Mucosa of descending colon (tissue), 3 donors: Measurements from ENCODE around the gene MAP1B. TPM values are rescaled to one million over a fixed set of nuclear protein-coding genes. Genes with fewer than 3 reads are reported as not detected.
A peak's percentile ranks its signal among the peaks of the same experiment; 100 is the strongest.

Experiments used
- ATAC-seq: fragments of 200-7000 bp; cut with Tn5 transposase; one replicate; pipeline ENCODE4 v1.9.1; 2020; ENCODE audit warnings: mild to moderate bottlenecking, moderate library complexity
- DNase-seq, 3 donors: peaks; one replicate each; pipeline ENCODE4 v3.0.0-alpha.2; 2020
- H3K36me3 ChIP-seq: fragments of 200-600 bp; one replicate; pipeline ENCODE4 v1.8.0; 2021; ENCODE audit warnings: low read depth, mild to moderate bottlenecking
- H3K4me1 ChIP-seq: fragments of 200-600 bp; one replicate; pipeline ENCODE4 v1.8.0; 2021; ENCODE audit warnings: low read depth, mild to moderate bottlenecking
- H3K4me3 ChIP-seq: fragments of 200-600 bp; one replicate; pipeline ENCODE4 v1.8.0; 2021; ENCODE audit warnings: mild to moderate bottlenecking
- H3K9me3 ChIP-seq: fragments of 200-600 bp; one replicate; pipeline ENCODE4 v1.8.0; 2021; ENCODE audit warnings: mild to moderate bottlenecking
- intact Hi-C, 2 donors: fragments of 100-400 bp; cut with DNase I in 1 of 2; cut with micrococcal nuclease in 1 of 2; formaldehyde crosslinking; loops; one replicate each; pipeline versions ENCODE4 v1.11.0 to v1.11.1; 2022; cut with DNase I, micrococcal nuclease
- total RNA-seq, 3 donors: library from RNA; stranded (reverse); fragmentation: NEBNext Ultra II Directional in 2 of 3; extraction: Animal tissue kit (Norgen Biotek cat#: 25700) in 2 of 3; gene quantifications; one replicate each; pipeline versions ENCODE4 v1.2.1 to v1.2.4, GENCODE V29; 2021 to 2023
- TF ChIP-seq, protein P1 (sequence below): fragments of 200-600 bp; IDR thresholded peaks from one replicate; pipeline ENCODE4 v1.8.0; 2022; ENCODE audit warnings: antibody characterized with exemption, mild to moderate bottlenecking
- donor health status: DM: no; HTN: no; CAD: no; lungs with moderate emphysema.
- donor health status: DM: no; HTN: no; CAD: no.
- donor health status: DM: no; HTN: yes; CAD: no.

Gene MAP1B
- total RNA-seq, 3 donors from 2014 or later = 6.5 to 72.3 (median 20.9) TPM

DNA sequence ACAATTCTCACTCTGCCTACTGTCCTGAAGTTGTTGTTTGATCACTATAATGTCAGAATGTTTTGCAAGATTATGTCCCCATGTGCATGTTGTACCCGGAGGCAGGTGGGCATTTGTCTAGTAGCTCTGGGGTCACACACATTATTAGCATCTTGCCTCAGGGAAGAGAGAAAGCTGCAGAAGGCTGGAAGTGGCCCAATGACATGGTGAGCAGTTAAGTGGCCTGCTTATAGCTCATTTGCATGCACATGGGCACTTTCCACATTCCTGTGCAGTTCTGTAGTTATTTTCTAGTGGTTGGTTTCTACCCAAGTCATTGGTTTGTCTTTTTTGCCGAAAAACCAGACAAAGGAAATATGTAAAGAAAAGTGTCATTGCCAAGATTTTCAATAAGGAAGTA lies 80.9 kb downstream of the MAP1B start:
- intact Hi-C loops = no loop called here
- Histone ChIP-seq H3K36me3 (no peaks in the 10 kb centered on the region), H3K4me1 (no peaks in the 10 kb centered on the region), H3K9me3 (no peaks in the 10 kb centered on the region), H3K4me3 (no peak overlapping the region)
- DNase-seq (no peak), ATAC-seq (no peak)
- TF ChIP-seq, protein P1, sequence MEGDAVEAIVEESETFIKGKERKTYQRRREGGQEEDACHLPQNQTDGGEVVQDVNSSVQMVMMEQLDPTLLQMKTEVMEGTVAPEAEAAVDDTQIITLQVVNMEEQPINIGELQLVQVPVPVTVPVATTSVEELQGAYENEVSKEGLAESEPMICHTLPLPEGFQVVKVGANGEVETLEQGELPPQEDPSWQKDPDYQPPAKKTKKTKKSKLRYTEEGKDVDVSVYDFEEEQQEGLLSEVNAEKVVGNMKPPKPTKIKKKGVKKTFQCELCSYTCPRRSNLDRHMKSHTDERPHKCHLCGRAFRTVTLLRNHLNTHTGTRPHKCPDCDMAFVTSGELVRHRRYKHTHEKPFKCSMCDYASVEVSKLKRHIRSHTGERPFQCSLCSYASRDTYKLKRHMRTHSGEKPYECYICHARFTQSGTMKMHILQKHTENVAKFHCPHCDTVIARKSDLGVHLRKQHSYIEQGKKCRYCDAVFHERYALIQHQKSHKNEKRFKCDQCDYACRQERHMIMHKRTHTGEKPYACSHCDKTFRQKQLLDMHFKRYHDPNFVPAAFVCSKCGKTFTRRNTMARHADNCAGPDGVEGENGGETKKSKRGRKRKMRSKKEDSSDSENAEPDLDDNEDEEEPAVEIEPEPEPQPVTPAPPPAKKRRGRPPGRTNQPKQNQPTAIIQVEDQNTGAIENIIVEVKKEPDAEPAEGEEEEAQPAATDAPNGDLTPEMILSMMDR = no peak

DNA sequence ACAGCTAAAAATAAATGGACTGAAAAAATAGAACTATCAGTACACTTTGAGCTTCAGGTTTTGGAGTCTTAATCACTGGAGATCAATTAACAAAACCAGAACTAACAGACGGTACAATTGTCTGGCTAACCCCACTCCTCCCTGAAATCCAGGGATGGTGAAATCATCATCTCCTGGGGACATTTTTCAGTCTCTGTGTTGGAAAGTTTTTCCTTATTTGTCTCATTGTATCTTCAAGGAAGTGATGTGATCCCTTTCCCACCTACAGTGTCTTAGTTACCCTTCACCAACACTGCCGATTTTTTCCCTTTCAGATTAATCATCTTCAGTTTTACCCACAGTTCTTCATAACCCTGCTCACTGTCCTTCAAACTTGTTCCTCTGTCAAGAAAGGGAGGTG lies 81.9 kb downstream of the MAP1B start:
- Histone ChIP-seq H3K4me3 (no peak overlapping the region), H3K9me3 (no peaks in the 10 kb centered on the region), H3K4me1 (no peaks in the 10 kb centered on the region), H3K36me3 (no peaks in the 10 kb centered on the region)
- TF ChIP-seq, protein P1 = no peak
- intact Hi-C loops = no loop called here
- DNase-seq (no peak), ATAC-seq (no peak)

DNA sequence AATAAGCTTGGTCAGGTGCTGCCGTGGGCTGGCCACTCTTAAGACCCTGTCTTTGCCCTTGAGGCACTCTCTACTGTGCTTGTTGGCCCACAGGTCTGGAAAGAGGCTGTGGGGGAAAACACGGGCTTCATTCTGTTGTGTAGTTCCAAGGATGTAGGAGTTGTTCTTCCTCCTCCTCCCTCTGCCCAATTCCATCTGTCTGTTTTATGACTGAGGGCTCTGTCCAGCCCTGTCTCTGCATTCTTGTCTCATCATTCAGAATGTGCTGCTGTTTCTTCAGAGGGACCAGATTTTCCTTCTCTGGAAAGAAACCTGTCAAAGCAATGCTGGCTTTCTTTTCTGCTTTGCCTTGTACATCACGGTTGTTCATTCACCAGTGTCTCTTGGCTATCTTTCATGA lies 84.1 kb downstream of the MAP1B start:
- DNase-seq = no peak
- Histone ChIP-seq H3K4me1 (no peaks in the 10 kb centered on the region), H3K36me3 (no peaks in the 10 kb centered on the region), H3K4me3 (no peak overlapping the region), H3K9me3 (no peaks in the 10 kb centered on the region)
- ATAC-seq = no peak
- intact Hi-C loops = no loop called here
- TF ChIP-seq, protein P1 = no peak

DNA sequence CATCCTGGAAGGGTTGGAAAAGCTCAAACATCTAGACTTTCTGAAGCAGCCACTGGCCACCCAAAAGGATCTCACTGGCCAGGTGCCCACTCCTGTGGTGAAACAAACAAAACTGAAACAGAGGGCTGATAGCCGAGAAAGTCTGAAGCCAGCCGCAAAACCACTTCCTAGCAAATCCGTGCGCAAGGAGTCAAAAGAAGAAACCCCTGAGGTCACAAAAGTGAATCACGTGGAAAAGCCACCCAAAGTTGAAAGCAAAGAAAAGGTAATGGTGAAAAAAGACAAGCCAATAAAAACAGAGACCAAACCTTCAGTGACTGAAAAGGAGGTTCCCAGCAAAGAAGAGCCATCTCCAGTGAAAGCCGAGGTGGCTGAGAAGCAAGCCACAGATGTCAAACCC lies 87.6 kb downstream of the MAP1B start:
- H3K36me3 ChIP-seq = no peaks in the 10 kb centered on the region
- no peaks in the 10 kb centered on the region for H3K4me1 ChIP-seq
- ATAC-seq (no peak), DNase-seq (peak in 1 of 3 donors; percentile 23)
- intact Hi-C loops = no loop called here
- TF ChIP-seq, protein P1 = no peak
- no peaks in the 10 kb centered on the region for H3K9me3 ChIP-seq
- H3K4me3 ChIP-seq = no peak overlapping the region

DNA sequence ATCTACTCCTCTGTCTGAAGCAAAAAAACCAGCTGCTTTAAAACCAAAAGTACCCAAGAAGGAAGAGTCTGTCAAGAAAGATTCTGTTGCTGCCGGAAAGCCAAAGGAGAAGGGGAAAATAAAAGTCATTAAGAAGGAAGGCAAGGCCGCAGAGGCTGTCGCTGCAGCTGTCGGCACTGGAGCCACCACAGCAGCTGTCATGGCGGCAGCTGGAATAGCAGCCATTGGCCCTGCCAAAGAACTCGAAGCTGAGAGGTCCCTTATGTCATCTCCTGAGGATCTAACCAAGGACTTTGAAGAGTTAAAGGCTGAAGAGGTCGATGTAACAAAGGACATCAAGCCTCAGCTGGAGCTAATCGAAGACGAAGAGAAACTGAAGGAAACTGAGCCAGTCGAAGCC lies 88.3 kb downstream of the MAP1B start:
- DNase-seq (no peak), ATAC-seq (no peak)
- intact Hi-C loops = no loop called here
- TF ChIP-seq, protein P1 = no peak
- Histone ChIP-seq H3K36me3 (no peaks in the 10 kb centered on the region), H3K9me3 (no peaks in the 10 kb centered on the region), H3K4me3 (no peak overlapping the region), H3K4me1 (no peaks in the 10 kb centered on the region)

DNA sequence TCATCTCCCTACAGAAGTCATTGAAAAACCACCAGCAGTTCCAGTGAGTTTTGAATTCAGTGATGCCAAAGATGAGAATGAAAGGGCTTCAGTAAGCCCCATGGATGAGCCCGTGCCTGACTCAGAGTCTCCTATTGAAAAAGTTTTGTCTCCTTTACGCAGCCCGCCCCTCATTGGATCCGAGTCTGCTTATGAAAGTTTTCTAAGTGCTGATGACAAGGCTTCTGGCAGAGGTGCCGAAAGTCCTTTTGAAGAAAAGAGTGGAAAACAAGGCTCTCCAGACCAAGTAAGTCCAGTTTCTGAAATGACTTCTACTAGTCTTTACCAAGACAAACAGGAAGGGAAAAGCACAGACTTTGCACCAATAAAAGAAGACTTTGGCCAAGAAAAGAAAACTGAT lies 90.1 kb downstream of the MAP1B start:
- intact Hi-C loops = no loop called here
- H3K36me3 ChIP-seq = no peaks in the 10 kb centered on the region
- TF ChIP-seq, protein P1 = no peak
- H3K4me1 ChIP-seq = no peaks in the 10 kb centered on the region
- H3K9me3 ChIP-seq = no peaks in the 10 kb centered on the region
- DNase-seq (no peak), ATAC-seq (no peak)
- H3K4me3 ChIP-seq = no peak overlapping the region
